ENCODE data around the gene LIX1L. TPM values are rescaled to one million over a fixed set of nuclear protein-coding genes. Genes with fewer than 3 reads are reported as not detected.
A peak's percentile ranks its signal among the peaks of the same experiment; 100 is the strongest.

The LIX1L gene
- 1 to 10 TPM in 3 of 4 donors, under 1 TPM in 1; 0.67 to 7.1 (median 4.5) TPM for polyA plus RNA-seq
- long read RNA-seq, donor 1, result 0 reads
- long read RNA-seq, donor 2, partial matches to known transcripts, result 0 of 4 reads
- long read RNA-seq, donor 2, other reads (novel, unspliced or antisense), result 0 of 4 reads
- long read RNA-seq, donor 3, partial matches to known transcripts, result 0 of 3 reads
- long read RNA-seq, donor 3, other reads (novel, unspliced or antisense), result 0 of 3 reads
- long read RNA-seq, donor 4, result 0 reads
- long read RNA-seq, donor 5, result 0 reads
- long read RNA-seq, donor 6, transcript LIX1L-201 (6 exons, 3,975 nt), result major isoform, 5 of 57 reads
- long read RNA-seq, donor 6, partial matches to known transcripts, result 52 of 57 reads
- long read RNA-seq, donor 6, other reads (novel, unspliced or antisense), result 0 of 57 reads
- long read RNA-seq, donor 7, result 0 reads
- long read RNA-seq, donor 8, partial matches to known transcripts, result 7 of 8 reads
- long read RNA-seq, donor 8, other reads (novel, unspliced or antisense), result 0 of 8 reads
- long read RNA-seq, donor 9, partial matches to known transcripts, result 0 of 1 reads
- long read RNA-seq, donor 9, other reads (novel, unspliced or antisense), result 0 of 1 reads
- long read RNA-seq, donor 10, transcript LIX1L-201 (6 exons, 3,975 nt), result major isoform, 5 of 149 reads
- long read RNA-seq, donor 10, partial matches to known transcripts, result 144 of 149 reads
- long read RNA-seq, donor 10, other reads (novel, unspliced or antisense), result 0 of 149 reads

DNA sequence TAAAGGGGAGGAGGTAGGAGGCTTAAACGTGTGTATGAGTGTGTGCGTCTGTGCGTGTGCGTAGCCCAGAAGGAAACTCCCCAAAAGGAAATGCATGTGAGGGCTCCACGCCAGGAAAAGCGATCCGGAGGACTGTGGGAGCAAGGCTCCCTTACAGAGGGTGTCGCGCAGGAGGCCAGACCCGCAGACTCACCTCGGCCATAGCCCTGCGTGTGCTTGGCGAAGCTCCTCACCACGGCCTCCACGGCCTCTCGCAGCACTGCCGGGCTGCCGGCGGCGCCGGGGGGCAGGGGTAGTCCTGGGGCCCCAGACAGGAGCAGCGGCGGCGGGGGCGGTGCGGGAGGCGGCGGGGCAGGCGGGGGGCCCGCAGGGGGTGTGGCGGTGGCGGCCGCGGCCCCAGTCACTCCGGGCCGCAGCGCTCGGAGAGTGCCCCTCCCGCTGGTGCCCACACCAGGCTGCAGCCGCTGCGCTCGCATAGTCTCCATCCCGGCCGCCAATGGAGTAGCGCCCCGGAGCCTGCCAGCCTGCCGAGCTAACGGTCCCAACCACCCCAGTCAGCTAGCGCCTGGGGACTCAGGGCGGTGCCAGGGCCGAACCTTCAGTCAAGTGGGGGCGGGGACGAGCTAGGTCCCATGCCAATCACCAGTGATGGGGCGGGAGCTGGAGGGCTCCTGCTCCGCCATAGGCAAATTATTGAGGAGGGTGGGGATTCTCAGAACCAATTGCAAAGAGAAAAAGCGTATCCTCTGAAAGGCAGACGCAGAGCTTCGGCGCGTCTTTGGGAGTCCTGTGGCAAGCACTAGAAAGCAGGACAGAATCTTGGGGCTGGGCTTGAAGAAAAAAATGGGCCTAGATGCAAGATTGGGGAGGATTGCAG, at the start of gene LIX1L:
TSS of gene LIX1L (minus strand) at position 575 of the 877 bp plus-strand sequence. CDS start at position 485, 90 bp downstream.
- peaks cover 0 to 28% (median 13%) of the 10 kb centered on the region in 3 donors for H3K4me1 ChIP-seq (ENCODE audit: control insufficient read depth in 3 of 3, insufficient read depth in 2 of 3, low read depth in 1 of 3, low read length in 2 of 3)

DNA sequence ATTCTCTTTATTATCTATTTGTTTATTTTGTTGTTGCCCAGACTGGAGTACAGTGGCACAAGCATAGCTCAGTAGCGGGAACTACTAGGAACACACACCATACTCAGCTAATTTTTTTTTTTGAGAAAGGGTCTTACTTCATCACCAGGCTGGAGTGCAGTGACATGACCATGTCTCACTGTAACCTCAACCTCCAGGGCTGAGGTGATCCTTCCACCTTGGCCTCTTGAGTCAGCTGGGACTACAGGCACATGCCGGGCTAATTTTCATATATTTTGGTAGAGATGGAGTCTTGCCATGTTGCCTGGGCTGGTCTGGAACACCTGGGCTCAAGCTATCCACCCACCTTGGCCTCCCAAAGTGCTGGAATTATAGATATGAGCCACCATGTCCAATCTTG, 43.9 kb upstream of the LIX1L start:
- DNase-seq (no peak), FAIRE-seq (no peak)
- H3K4me1 ChIP-seq (ENCODE audit: control insufficient read depth in 3 of 3, insufficient read depth in 2 of 3, low read depth in 1 of 3, low read length in 2 of 3), result peaks cover 4 to 14% (median 5%) of the 10 kb centered on the region in 3 donors
- H3K36me3 ChIP-seq (ENCODE audit: control insufficient read depth in 3 of 3, insufficient read depth in 2 of 3, low read depth in 1 of 3, low read length in 3 of 3), result no peaks in the 10 kb centered on the region
- peak overlapping the region in 1 of 3 donors; percentile 67 for H3K27ac ChIP-seq (ENCODE audit: low read depth in 1 of 3, low read length in 2 of 3)
- H3K9me3 ChIP-seq (ENCODE audit: control insufficient read depth in 2 of 2, insufficient read depth in 1 of 2, low read depth in 1 of 2, low read length in 1 of 2), result no peaks in the 10 kb centered on the region
- WGBS, 3 donors, result 94 to 98% (median 97%) methylated on average over 2 of the region's 2 CpGs
- no peaks in the 10 kb centered on the region for H3K27me3 ChIP-seq (ENCODE audit: control insufficient read depth in 3 of 3, insufficient read depth in 3 of 3, low read length in 3 of 3)
- H3K4me3 ChIP-seq (ENCODE audit: low read depth in 1 of 3, low read length in 3 of 3), result no peak overlapping the region

More for the DNA sequence above, at the start of gene LIX1L:
- H3K27ac ChIP-seq (ENCODE audit: low read depth in 1 of 3, low read length in 2 of 3), result peak within 1 kb of the TSS in 2 of 3 donors; percentile 84 to 92
- peaks cover 0 to 51% (median 0%) of the 10 kb centered on the region in 3 donors for H3K27me3 ChIP-seq (ENCODE audit: control insufficient read depth in 3 of 3, insufficient read depth in 3 of 3, low read length in 3 of 3)
- 0 to 1% (median 1%) methylated on average over 49 to 60 of the region's 60 CpGs for WGBS, 3 donors
- peak; percentile 95 to 97 for DNase-seq
- H3K9me3 ChIP-seq (ENCODE audit: control insufficient read depth in 2 of 2, insufficient read depth in 1 of 2, low read depth in 1 of 2, low read length in 1 of 2), result no peaks in the 10 kb centered on the region
- peak within 1 kb of the TSS; percentile 56 to 67 (median 60) for H3K4me3 ChIP-seq (ENCODE audit: low read depth in 1 of 3, low read length in 3 of 3)
- no peak for FAIRE-seq
- H3K36me3 ChIP-seq (ENCODE audit: control insufficient read depth in 3 of 3, insufficient read depth in 2 of 3, low read depth in 1 of 3, low read length in 3 of 3), result no peaks in the 10 kb centered on the region

DNA sequence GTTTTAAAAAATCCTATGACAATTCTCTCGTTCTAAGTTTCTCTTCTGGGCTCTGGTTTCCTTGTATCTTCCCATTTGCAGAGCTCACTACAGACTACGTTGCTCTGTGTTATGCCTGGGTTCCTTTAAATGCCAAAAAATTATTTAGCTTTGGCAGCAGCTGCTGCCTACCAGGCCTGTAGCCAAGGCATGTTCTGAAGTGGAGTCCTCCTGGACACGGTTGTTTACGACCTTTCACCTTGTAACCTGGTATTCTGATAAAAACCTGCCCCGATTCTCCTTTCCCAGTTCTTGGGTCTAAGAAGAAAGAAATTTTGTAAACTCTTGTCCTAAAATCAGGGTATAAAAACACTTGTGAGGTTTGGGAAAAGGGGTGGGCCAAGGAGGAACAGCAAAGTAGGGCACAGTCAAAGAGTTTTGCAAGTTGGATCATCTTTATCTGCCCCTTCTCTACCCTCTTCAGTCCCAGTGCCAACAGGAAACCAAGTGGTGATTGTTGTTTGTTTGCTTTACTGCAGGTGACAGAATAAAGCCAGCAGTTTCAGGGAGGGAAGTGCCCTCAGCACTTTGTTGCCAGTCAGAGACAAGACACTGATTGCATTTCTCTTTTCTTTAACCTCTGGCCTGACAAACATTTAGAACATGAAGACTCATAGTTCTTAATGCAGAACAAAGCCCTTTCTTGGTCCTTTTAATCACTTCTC, 41.7 kb upstream of the LIX1L start:
- Histone ChIP-seq H3K27ac (ENCODE audit: low read depth in 1 of 3, low read length in 2 of 3) (peak overlapping the region; percentile 24 to 87 (median 71)), H3K4me3 (ENCODE audit: low read depth in 1 of 3, low read length in 3 of 3) (no peak overlapping the region), H3K4me1 (ENCODE audit: control insufficient read depth in 3 of 3, insufficient read depth in 2 of 3, low read depth in 1 of 3, low read length in 2 of 3) (peaks cover 4 to 14% (median 5%) of the 10 kb centered on the region in 3 donors), H3K9me3 (ENCODE audit: control insufficient read depth in 2 of 2, insufficient read depth in 1 of 2, low read depth in 1 of 2, low read length in 1 of 2) (no peaks in the 10 kb centered on the region), H3K36me3 (ENCODE audit: control insufficient read depth in 3 of 3, insufficient read depth in 2 of 3, low read depth in 1 of 3, low read length in 3 of 3) (peaks cover 0 to 6% (median 5%) of the 10 kb centered on the region in 3 donors), H3K27me3 (ENCODE audit: control insufficient read depth in 3 of 3, insufficient read depth in 3 of 3, low read length in 3 of 3) (no peaks in the 10 kb centered on the region)
- FAIRE-seq (no peak), DNase-seq (peak in 1 of 2 donors; percentile 62)
- 9 to 26% (median 22%) methylated on average over 5 of the region's 5 CpGs for WGBS, 3 donors

DNA sequence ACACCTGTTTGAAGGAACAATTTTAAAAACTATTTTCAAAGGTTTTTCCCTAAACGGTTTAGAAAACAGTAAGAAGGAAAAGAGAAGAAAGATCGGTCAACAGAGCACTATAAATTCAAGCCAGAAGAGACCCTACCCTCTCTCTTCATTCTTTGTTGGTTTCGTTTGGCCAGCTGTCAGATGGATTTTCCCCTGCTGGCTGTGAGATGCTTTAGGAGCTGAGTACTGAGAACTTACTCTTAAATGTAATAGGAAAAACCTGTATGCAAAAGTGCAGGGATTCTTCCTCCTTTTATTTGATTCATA, 39.9 kb upstream of the LIX1L start:
- H3K4me3 ChIP-seq (ENCODE audit: low read depth in 1 of 3, low read length in 3 of 3), result peak overlapping the region in 1 of 3 donors; percentile 56
- 4 to 15% (median 6%) methylated on average over 3 of the region's 3 CpGs for WGBS, 3 donors

DNA sequence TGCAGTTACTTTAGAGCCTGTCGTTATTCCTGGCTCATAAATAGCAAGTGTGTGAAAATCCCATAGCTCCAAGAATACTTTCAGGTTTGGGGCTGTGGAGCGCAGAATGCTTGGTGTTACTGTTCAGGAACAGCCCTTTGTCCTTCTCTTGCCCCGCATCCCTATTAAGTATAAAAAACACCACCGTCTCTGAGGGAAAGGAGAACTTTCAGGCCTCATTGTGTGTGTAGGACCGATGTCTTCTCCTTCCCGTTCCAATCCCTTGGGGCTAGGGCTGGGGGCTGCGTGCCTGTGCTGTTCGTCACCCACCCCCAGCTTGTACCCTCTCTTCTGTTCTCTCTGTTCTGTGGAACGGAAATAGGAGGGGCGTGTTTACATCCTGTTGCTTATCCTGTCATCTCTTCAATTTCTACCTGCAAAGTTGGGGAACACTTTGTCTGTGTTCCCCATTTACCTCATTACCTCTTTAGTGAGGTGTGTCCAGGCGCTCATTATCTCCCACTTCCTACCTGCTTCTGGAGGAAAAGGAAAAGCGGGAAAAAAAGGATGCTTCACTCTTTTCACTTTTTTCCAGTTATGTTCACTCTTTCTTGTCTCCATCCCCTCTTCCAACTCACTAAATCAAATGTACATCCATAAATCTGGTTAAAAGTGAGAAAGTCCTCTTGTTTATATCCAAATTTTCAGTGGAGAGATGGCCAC, 39.4 kb upstream of the LIX1L start:
- Histone ChIP-seq H3K4me3 (ENCODE audit: low read depth in 1 of 3, low read length in 3 of 3) (peak overlapping the region; percentile 56 to 100 (median 83)), H3K4me1 (ENCODE audit: control insufficient read depth in 3 of 3, insufficient read depth in 2 of 3, low read depth in 1 of 3, low read length in 2 of 3) (peaks cover 8 to 20% (median 13%) of the 10 kb centered on the region in 3 donors), H3K27ac (ENCODE audit: low read depth in 1 of 3, low read length in 2 of 3) (peak overlapping the region; percentile 90 to 95 (median 95)), H3K9me3 (ENCODE audit: control insufficient read depth in 2 of 2, insufficient read depth in 1 of 2, low read depth in 1 of 2, low read length in 1 of 2) (no peaks in the 10 kb centered on the region), H3K27me3 (ENCODE audit: control insufficient read depth in 3 of 3, insufficient read depth in 3 of 3, low read length in 3 of 3) (no peaks in the 10 kb centered on the region), H3K36me3 (ENCODE audit: control insufficient read depth in 3 of 3, insufficient read depth in 2 of 3, low read depth in 1 of 3, low read length in 3 of 3) (peaks cover 15 to 20% (median 20%) of the 10 kb centered on the region in 3 donors)
- DNase-seq (peak in 1 of 2 donors; percentile 78), FAIRE-seq (no peak)
- 4 to 7% (median 4%) methylated on average over 12 of the region's 12 CpGs for WGBS, 3 donors

More for the DNA sequence above, 39.9 kb upstream of the LIX1L start:
- peaks cover 13 to 17% (median 17%) of the 10 kb centered on the region in 3 donors for H3K36me3 ChIP-seq (ENCODE audit: control insufficient read depth in 3 of 3, insufficient read depth in 2 of 3, low read depth in 1 of 3, low read length in 3 of 3)
- no peaks in the 10 kb centered on the region for H3K27me3 ChIP-seq (ENCODE audit: control insufficient read depth in 3 of 3, insufficient read depth in 3 of 3, low read length in 3 of 3)
- peak overlapping the region; percentile 90 to 95 (median 95) for H3K27ac ChIP-seq (ENCODE audit: low read depth in 1 of 3, low read length in 2 of 3)
- DNase-seq (peak in 1 of 2 donors; percentile 33), FAIRE-seq (no peak)
- peaks cover 5 to 17% (median 11%) of the 10 kb centered on the region in 3 donors for H3K4me1 ChIP-seq (ENCODE audit: control insufficient read depth in 3 of 3, insufficient read depth in 2 of 3, low read depth in 1 of 3, low read length in 2 of 3)
- no peaks in the 10 kb centered on the region for H3K9me3 ChIP-seq (ENCODE audit: control insufficient read depth in 2 of 2, insufficient read depth in 1 of 2, low read depth in 1 of 2, low read length in 1 of 2)

DNA sequence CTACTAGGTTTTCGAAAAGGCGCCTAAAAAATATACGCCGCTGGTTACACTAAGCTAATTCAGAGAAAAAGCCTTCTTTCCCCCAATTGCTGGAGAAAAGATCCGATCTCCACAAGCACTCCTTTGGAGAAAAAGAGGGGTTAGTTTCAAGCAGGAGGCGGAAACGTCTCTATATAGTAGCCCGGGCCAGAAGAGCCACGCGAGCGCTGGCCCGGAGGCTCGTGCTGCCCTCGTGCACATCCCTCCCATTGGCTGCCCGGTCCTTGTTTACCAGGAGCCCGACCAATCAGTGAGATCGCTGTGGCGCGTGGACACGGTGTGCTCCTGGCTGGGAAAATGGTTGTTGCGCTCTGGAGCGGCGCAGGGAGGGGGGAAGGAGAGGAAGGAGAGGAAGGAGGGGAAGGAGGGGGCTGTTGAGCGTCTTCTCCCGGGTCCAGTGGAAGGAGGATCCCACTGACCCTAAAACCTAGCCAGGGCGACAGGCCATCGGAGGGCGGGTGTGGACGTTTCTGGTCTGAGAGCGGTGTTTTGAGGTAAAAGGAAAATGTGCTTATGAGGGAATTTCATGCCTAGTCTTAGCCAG, 38.7 kb upstream of the LIX1L start, which contains the start of gene TXNIP:
TSS of gene TXNIP (minus strand) at position 147 of the 583 bp plus-strand sequence. CDS start 313 bp downstream, outside the sequence.
- Histone ChIP-seq H3K27me3 (ENCODE audit: control insufficient read depth in 3 of 3, insufficient read depth in 3 of 3, low read length in 3 of 3) (no peaks in the 10 kb centered on the region), H3K4me1 (ENCODE audit: control insufficient read depth in 3 of 3, insufficient read depth in 2 of 3, low read depth in 1 of 3, low read length in 2 of 3) (peaks cover 8 to 20% (median 17%) of the 10 kb centered on the region in 3 donors), H3K36me3 (ENCODE audit: control insufficient read depth in 3 of 3, insufficient read depth in 2 of 3, low read depth in 1 of 3, low read length in 3 of 3) (peaks cover 15 to 20% (median 20%) of the 10 kb centered on the region in 3 donors), H3K27ac (ENCODE audit: low read depth in 1 of 3, low read length in 2 of 3) (peak within 1 kb of the TSS; percentile 90 to 95 (median 95)), H3K4me3 (ENCODE audit: low read depth in 1 of 3, low read length in 3 of 3) (peak within 1 kb of the TSS; percentile 83 to 100 (median 87)), H3K9me3 (ENCODE audit: control insufficient read depth in 2 of 2, insufficient read depth in 1 of 2, low read depth in 1 of 2, low read length in 1 of 2) (no peaks in the 10 kb centered on the region)
- DNase-seq (peak; percentile 98 to 99), FAIRE-seq (no peak)
- 0% methylated on average over 30 of the region's 30 CpGs for WGBS, 3 donors

DNA sequence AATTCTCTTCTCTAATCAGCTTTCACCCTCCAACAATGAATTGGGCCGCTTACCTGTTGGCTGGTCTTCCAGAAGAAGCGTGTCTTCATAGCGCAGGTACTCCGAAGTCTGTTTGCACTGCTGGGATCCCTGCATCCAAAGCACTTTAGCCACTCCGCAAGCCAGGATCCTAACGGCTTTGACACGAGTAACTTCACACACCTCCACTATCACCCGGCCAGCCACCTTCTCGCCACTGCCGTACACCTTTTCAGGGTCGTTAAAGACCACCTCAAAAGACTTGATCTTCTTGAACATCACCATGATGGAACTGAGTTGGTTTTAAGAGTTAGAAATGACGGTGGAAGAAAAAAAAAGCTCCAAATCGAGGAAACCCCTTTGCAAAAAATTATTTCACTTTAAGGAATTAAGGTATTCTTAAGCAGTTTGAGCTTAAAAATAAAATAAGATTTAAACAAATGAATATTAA, 38.2 kb upstream of the LIX1L start:
- H3K9me3 ChIP-seq (ENCODE audit: control insufficient read depth in 2 of 2, insufficient read depth in 1 of 2, low read depth in 1 of 2, low read length in 1 of 2), result no peaks in the 10 kb centered on the region
- H3K27ac ChIP-seq (ENCODE audit: low read depth in 1 of 3, low read length in 2 of 3), result peak overlapping the region; percentile 86 to 95 (median 89)
- peak overlapping the region; percentile 83 to 100 (median 87) for H3K4me3 ChIP-seq (ENCODE audit: low read depth in 1 of 3, low read length in 3 of 3)
- H3K27me3 ChIP-seq (ENCODE audit: control insufficient read depth in 3 of 3, insufficient read depth in 3 of 3, low read length in 3 of 3), result no peaks in the 10 kb centered on the region
- FAIRE-seq, result no peak
- DNase-seq, result peak in 1 of 2 donors; percentile 55
- WGBS, 3 donors, result 0 to 1% (median 0%) methylated on average over 13 of the region's 13 CpGs
- H3K36me3 ChIP-seq (ENCODE audit: control insufficient read depth in 3 of 3, insufficient read depth in 2 of 3, low read depth in 1 of 3, low read length in 3 of 3), result peaks cover 15 to 20% (median 20%) of the 10 kb centered on the region in 3 donors
- peaks cover 8 to 20% (median 17%) of the 10 kb centered on the region in 3 donors for H3K4me1 ChIP-seq (ENCODE audit: control insufficient read depth in 3 of 3, insufficient read depth in 2 of 3, low read depth in 1 of 3, low read length in 2 of 3)

Data from small intestine (tissue), 16 donors.